K562 (cell line): ENCODE results near the gene RPS6KA4. TPM values are rescaled to one million over a fixed set of nuclear protein-coding genes. Genes with fewer than 3 reads are reported as not detected.

ENCODE experiments used
- ATAC-seq: fragments of 200-7000 bp; cut with Tn5 transposase; 3 replicates; pipeline ENCODE4 v1.9.1; 2020; ENCODE audit warnings: moderate library complexity
- BruUV-seq: library from RNA; stranded (reverse); fragments of 400-500 nt; replicated peaks from 2 replicates; lab custom pipeline; 2021; lab: Mats Ljungman, UMichigan
- CTCF ChIA-PET: fragments of 300-600 bp; formaldehyde crosslinking; extraction: SDS; loops from one replicate; lab custom pipeline; 2021; ENCODE audit warnings: low intra/inter-chr PET ratio; lab: Yijun Ruan, JAX
- POLR2A ChIA-PET: fragments of 300-600, 350-650 bp; sonication (Branson Sonifier 250); formaldehyde crosslinking; extraction: SDS; loops from one replicate; lab custom pipeline; 2021; ENCODE audit warnings: antibody characterized with exemption, inconsistent platforms; lab: Yijun Ruan, JAX
- DNase-seq, 4 experiments: peaks; one replicate each; pipeline versions ENCODE4 v3.0.0 to v3.0.0-alpha.2; 2011 to 2018; ENCODE audit warnings: low spot score in 3 of 4, mixed read lengths in 3 of 4; ENCODE audit errors: extremely low read depth in 1 of 4
- FAIRE-seq: peaks from 2 replicates; lab custom pipeline; 2011; peaks lifted over from hg19 to GRCh38; lab: Jason Lieb, UNC
- H2AFZ ChIP-seq: 2 replicates; pipeline ENCODE4 v1.6.0; 2011; ENCODE audit warnings: low read depth, low read length, control low read depth, inconsistent platforms
- H3K27ac ChIP-seq: fragments of 200-600 bp; 3 replicates; pipeline ENCODE4 v1.8.0; 2011; ENCODE audit warnings: low read depth, mild to moderate bottlenecking, control low read depth, inconsistent platforms, low read length, moderate library complexity, mixed read lengths; ENCODE audit errors: extremely low read depth
- H3K27me3 ChIP-seq, 2 experiments: fragments of 300-600 bp in 1 of 2; 2 replicates in 1 of 2; 3 replicates in 1 of 2; pipeline versions ENCODE4 v1.6.0 to v1.8.0; 2011; ENCODE audit warnings: inconsistent platforms in 2 of 2, low read length in 2 of 2, mild to moderate bottlenecking in 1 of 2, mixed read lengths in 1 of 2, moderate library complexity in 1 of 2; ENCODE audit not compliant: control insufficient read depth in 2 of 2, insufficient read depth in 2 of 2
- H3K36me3 ChIP-seq: fragments of 300-600 bp; 3 replicates; pipeline ENCODE4 v1.8.0; 2011; ENCODE audit warnings: mild to moderate bottlenecking, low read length, inconsistent platforms; ENCODE audit not compliant: control insufficient read depth, insufficient read depth
- H3K4me1 ChIP-seq, 2 experiments: fragments of 200-600 bp in 1 of 2; replicated peaks in 1 of 2; 2 replicates in 1 of 2; 3 replicates in 1 of 2; pipeline versions ENCODE4 v1.5.1 to v1.8.0; 2011; ENCODE audit warnings: inconsistent platforms in 2 of 2, low read length in 2 of 2, mild to moderate bottlenecking in 1 of 2, mixed read lengths in 1 of 2, moderate library complexity in 1 of 2; ENCODE audit not compliant: control insufficient read depth in 2 of 2, insufficient read depth in 2 of 2
- H3K4me2 ChIP-seq: 2 replicates; pipeline ENCODE4 v1.6.1; 2011; ENCODE audit warnings: low read length, control low read depth, inconsistent platforms, mixed read lengths; ENCODE audit not compliant: insufficient read depth
- H3K4me3 ChIP-seq: fragments of 200-600 bp; sonication (generic), shearing (Covaris generic); 2 replicates; pipeline ENCODE4 v1.5.1; 2016; ENCODE audit warnings: control low read depth, inconsistent platforms
- H3K79me2 ChIP-seq: fragments of 200-600 bp; 3 replicates; pipeline ENCODE4 v1.8.0; 2011; ENCODE audit warnings: low read length, inconsistent platforms; ENCODE audit not compliant: control insufficient read depth, insufficient read depth
- H3K9ac ChIP-seq, 2 experiments: 2 replicates each; pipeline versions ENCODE4 v1.6.0 to v1.6.1; 2011; ENCODE audit warnings: low read depth in 2 of 2, low read length in 2 of 2, control low read depth in 1 of 2, inconsistent platforms in 1 of 2, mild to moderate bottlenecking in 1 of 2, mixed read lengths in 1 of 2; ENCODE audit not compliant: insufficient read depth in 1 of 2
- H3K9me1 ChIP-seq: one replicate; pipeline ENCODE4 v1.6.0; 2011; ENCODE audit warnings: inconsistent platforms, mild to moderate bottlenecking, low read length, moderate library complexity; ENCODE audit not compliant: control insufficient read depth, insufficient read depth
- H3K9me3 ChIP-seq: replicated peaks from 2 replicates; pipeline ENCODE4 v1.5.1; 2011; ENCODE audit warnings: low read depth, low read length, inconsistent platforms; ENCODE audit not compliant: control insufficient read depth, insufficient read depth
- H4K20me1 ChIP-seq: replicated peaks from 2 replicates; pipeline ENCODE4 v1.6.1; 2011; ENCODE audit warnings: low read length, inconsistent platforms, mixed read lengths; ENCODE audit not compliant: control insufficient read depth, insufficient read depth
- DIDO1 ChIP-seq: fragments of 450-650 bp; IDR thresholded peaks from 2 replicates; pipeline ENCODE4 v1.6.1; 2016; ENCODE audit warnings: low read depth, missing biosample characterization, missing genetic modification characterization
- E2F3 ChIP-seq: fragments of 250-450 bp; sonication (Bioruptor Pico); IDR thresholded peaks from 2 replicates; pipeline ENCODE4 v1.4.0; 2020; ENCODE audit warnings: mild to moderate bottlenecking
- FOXK1 ChIP-seq: sonication (generic); formaldehyde crosslinking; IDR thresholded peaks from 2 replicates; pipeline ENCODE4 v1.8.0; 2022; ENCODE audit warnings: missing genetic modification reagents, mild to moderate bottlenecking, borderline replicate concordance
- HDAC6 ChIP-seq: IDR thresholded peaks from 2 replicates; pipeline ENCODE4 v1.6.1; 2012; ENCODE audit warnings: low read depth, mild to moderate bottlenecking, control low read depth, inconsistent platforms, low read length, moderate library complexity
- KAT7 ChIP-seq: sonication (generic); formaldehyde crosslinking; IDR thresholded peaks from 2 replicates; pipeline ENCODE4 v1.8.0; 2022; ENCODE audit warnings: missing genetic modification reagents, mild to moderate bottlenecking, borderline replicate concordance
- KLF16 ChIP-seq: IDR thresholded peaks from 2 replicates; pipeline ENCODE4 v1.6.1; 2016; ENCODE audit warnings: antibody characterized with exemption
- NFIX ChIP-seq: fragments of 250-450 bp; sonication (Bioruptor Pico); IDR thresholded peaks from 2 replicates; pipeline ENCODE4 v1.4.0; 2020; ENCODE audit warnings: low read depth, mild to moderate bottlenecking, moderate library complexity
- RAD21 ChIP-seq, 2 experiments: fragments of 250-450 bp in 1 of 2; fragments of 450-650 bp in 1 of 2; sonication (Bioruptor Pico) in 1 of 2; formaldehyde crosslinking in 1 of 2; IDR thresholded peaks in 1 of 2; conservative IDR thresholded peaks in 1 of 2; 2 replicates each; pipeline versions ENCODE4 v1.4.0 to v1.8.0; 2020 to 2022; ENCODE audit warnings: mild to moderate bottlenecking in 2 of 2, moderate library complexity in 1 of 2
- SMARCA4 ChIP-seq: fragments of 450-650 bp; IDR thresholded peaks from 2 replicates; pipeline ENCODE4 v1.6.1; 2016
- ZBTB26 ChIP-seq: fragments of 450-650 bp; formaldehyde crosslinking; IDR thresholded peaks from 2 replicates; pipeline ENCODE4 v1.4.0; 2022; ENCODE audit warnings: missing genetic modification characterization
- ZNF121 ChIP-seq: sonication (generic); formaldehyde crosslinking; conservative IDR thresholded peaks from 2 replicates; pipeline ENCODE4 v1.8.0; 2022; ENCODE audit warnings: missing genetic modification reagents
- ZNF41 ChIP-seq: fragments of 250-450 bp; sonication (Bioruptor Pico); conservative IDR thresholded peaks from 2 replicates; pipeline ENCODE4 v1.4.0; 2020; ENCODE audit warnings: mild to moderate bottlenecking
- ZNF512 ChIP-seq: IDR thresholded peaks from 2 replicates; pipeline ENCODE4 v1.6.1; 2016; ENCODE audit warnings: missing genetic modification characterization, missing compliant biosample characterization
- WGBS: fragments of 100-300 bp; shearing (Covaris generic); methylation state at CpG from one replicate; pipeline ENCODE4 v1.1.6; 2016; ENCODE audit warnings: low coverage, mixed read lengths; ENCODE audit not compliant: insufficient coverage; ENCODE audit errors: missing lambda C conversion rate; 5-methylcytosine and 5-hydroxymethylcytosine counted together
- in situ Hi-C: fragments of 300-500 bp; cut with MboI; formaldehyde crosslinking; loops from 4 replicates; pipeline ENCODE4 v1.15.0; 2018; ENCODE audit warnings: inconsistent platforms, mixed read lengths
- intact Hi-C: fragments of 100-400 bp; cut with micrococcal nuclease; formaldehyde crosslinking; loops from 2 replicates; pipeline ENCODE4 v1.14.2; 2022
- polyA plus RNA-seq, 8 experiments: library from polyadenylated mRNA; depleted of rRNA in 4 of 8; stranded (reverse) in 5 of 8; unstranded in 3 of 8; fragments of >200 nt; fragmentation: Nextera tagmentation in 2 of 8; fragmentation: Illumina TruSeq in 1 of 8; extraction: Ambion mirVana in 2 of 8; extraction: Trizol in 1 of 8; gene quantifications; 2 replicates each; pipeline versions ENCODE4 v1.2.1 to v1.2.3, GENCODE V29; 2011 to 2014; ENCODE audit warnings: inconsistent platforms in 1 of 8, missing spikeins in 1 of 8
- total RNA-seq, 7 experiments: library from RNA; depleted of rRNA in 6 of 7; stranded (reverse); fragments of >200 nt in 6 of 7; fragmentation: Illumina TruSeq in 2 of 7; extraction: Trizol in 2 of 7; gene quantifications; 2 replicates each; pipeline versions ENCODE4 v1.2.1 to v1.2.3, GENCODE V29; 2011 to 2021; ENCODE audit warnings: low replicate concordance in 1 of 7
- TF ChIP-seq, protein P1 (sequence below), 3 experiments: fragments of 200-800 bp in 1 of 3; fragments of 250-450 bp in 1 of 3; fragments of 450-650 bp in 1 of 3; sonication (Bioruptor Pico) in 1 of 3; sonication (Bioruptor generic) in 1 of 3; formaldehyde crosslinking in 1 of 3; IDR thresholded peaks; 2 replicates each; pipeline versions ENCODE4 v1.6.1 to v1.8.0; 2016 to 2022; ENCODE audit warnings: mild to moderate bottlenecking in 2 of 3, missing genetic modification characterization in 2 of 3, missing compliant biosample characterization in 1 of 3, moderate library complexity in 1 of 3
- TF ChIP-seq, protein P2 (sequence below), 2 experiments: fragments of 450-650 bp in 1 of 2; sonication (generic) in 1 of 2; formaldehyde crosslinking in 1 of 2; IDR thresholded peaks in 1 of 2; conservative IDR thresholded peaks in 1 of 2; 2 replicates each; pipeline versions ENCODE4 v1.6.1 to v1.8.1; 2016 to 2023; ENCODE audit warnings: mild to moderate bottlenecking in 2 of 2, moderate library complexity in 2 of 2, inconsistent platforms in 1 of 2, missing genetic modification reagents in 1 of 2

The RPS6KA4 gene
- total and polyA plus RNA-seq, 9 of the 15 experiments (the other 6 are each of a cell fraction or from before 2014, with no cell fraction given): 0.15 to 23.8 (median 9.8) TPM

DNA sequence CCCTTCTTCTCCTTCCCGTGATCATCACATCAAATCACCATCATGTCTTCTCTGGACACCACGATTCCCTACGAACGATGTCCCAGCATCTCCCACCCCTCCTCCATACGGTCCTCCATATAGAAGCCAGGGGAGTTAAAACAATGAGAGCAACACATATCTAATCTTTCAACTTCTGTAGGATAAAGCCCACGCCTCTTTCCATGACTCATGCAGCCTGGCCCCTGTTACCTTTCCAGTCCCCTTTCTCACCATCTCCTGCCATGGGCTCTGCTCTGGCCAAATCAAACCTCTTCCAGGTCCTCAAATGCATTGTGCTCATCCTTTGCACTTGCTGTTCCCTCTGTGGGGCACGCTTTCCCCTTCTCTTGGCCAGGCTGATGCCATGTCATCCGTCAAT lies 23.6 kb downstream of the RPS6KA4 start:
- peak; percentile 33; the same call in 2 of the 3 replicates for ATAC-seq
- ChIA-PET POLR2A (no interaction called here), CTCF (no interaction called here)
- peak in 1 of 4 experiments; percentile 27 for DNase-seq
- Histone ChIP-seq H3K9ac (no peak overlapping the region), H3K36me3 (no peaks in the 10 kb centered on the region), H4K20me1 (0 out of 2 replicates have a peak, but pooled peaks cover 6% of the 10 kb centered on the region), H3K4me2 (no peak overlapping the region), H3K4me3 (no peak overlapping the region), H3K9me1 (peaks cover 2% of the 10 kb centered on the region), H3K4me1 (peaks cover 11 to 13% of the 10 kb centered on the region in 2 experiments), H2AFZ (no peak overlapping the region), H3K27ac (no peak overlapping the region; the same call in 2 of the 3 replicates), H3K79me2 (no peaks in the 10 kb centered on the region), H3K27me3 (peaks cover 34 to 69% of the 10 kb centered on the region in 2 experiments), H3K9me3 (peaks cover 8% of the 10 kb centered on the region)
- WGBS: 1% methylated on average over 8 of the region's 8 CpGs
- in situ Hi-C loops (no loop called here), intact Hi-C loops (no loop called here)
- BruUV-seq: no TSS peak
- no peak for FAIRE-seq
- TF ChIP-seq SMARCA4: peak; percentile 20; the same call in 1 of the 2 replicates
- TF ChIP-seq ZBTB26 (CRISPR knock-in tag): no peak
- TF ChIP-seq ZNF512 (tag): no peak
- no peak for TF ChIP-seq ZNF41 (CRISPR knock-in tag)
- no peak for TF ChIP-seq RAD21 (CRISPR knock-in tag; conservative IDR thresholded peaks at IDR 0.05 in 1 of 2, IDR thresholded peaks at IDR 0.05 in 1 of 2)
- TF ChIP-seq HDAC6: no peak
- no peak for TF ChIP-seq FOXK1
- no peak for TF ChIP-seq KAT7 (CRISPR knock-in tag)
- TF ChIP-seq, protein P1, sequence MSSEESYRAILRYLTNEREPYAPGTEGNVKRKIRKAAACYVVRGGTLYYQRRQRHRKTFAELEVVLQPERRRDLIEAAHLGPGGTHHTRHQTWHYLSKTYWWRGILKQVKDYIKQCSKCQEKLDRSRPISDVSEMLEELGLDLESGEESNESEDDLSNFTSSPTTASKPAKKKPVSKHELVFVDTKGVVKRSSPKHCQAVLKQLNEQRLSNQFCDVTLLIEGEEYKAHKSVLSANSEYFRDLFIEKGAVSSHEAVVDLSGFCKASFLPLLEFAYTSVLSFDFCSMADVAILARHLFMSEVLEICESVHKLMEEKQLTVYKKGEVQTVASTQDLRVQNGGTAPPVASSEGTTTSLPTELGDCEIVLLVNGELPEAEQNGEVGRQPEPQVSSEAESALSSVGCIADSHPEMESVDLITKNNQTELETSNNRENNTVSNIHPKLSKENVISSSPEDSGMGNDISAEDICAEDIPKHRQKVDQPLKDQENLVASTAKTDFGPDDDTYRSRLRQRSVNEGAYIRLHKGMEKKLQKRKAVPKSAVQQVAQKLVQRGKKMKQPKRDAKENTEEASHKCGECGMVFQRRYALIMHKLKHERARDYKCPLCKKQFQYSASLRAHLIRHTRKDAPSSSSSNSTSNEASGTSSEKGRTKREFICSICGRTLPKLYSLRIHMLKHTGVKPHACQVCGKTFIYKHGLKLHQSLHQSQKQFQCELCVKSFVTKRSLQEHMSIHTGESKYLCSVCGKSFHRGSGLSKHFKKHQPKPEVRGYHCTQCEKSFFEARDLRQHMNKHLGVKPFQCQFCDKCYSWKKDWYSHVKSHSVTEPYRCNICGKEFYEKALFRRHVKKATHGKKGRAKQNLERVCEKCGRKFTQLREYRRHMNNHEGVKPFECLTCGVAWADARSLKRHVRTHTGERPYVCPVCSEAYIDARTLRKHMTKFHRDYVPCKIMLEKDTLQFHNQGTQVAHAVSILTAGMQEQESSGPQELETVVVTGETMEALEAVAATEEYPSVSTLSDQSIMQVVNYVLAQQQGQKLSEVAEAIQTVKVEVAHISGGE (CRISPR knock-in tag; IDR thresholded peaks at IDR 0.05): no peak
- TF ChIP-seq NFIX (CRISPR knock-in tag): no peak
- no peak for TF ChIP-seq E2F3 (CRISPR knock-in tag)
- TF ChIP-seq KLF16: no peak
- no peak for TF ChIP-seq ZNF121 (CRISPR knock-in tag)
- TF ChIP-seq DIDO1 (tag): no peak
- TF ChIP-seq, protein P2, sequence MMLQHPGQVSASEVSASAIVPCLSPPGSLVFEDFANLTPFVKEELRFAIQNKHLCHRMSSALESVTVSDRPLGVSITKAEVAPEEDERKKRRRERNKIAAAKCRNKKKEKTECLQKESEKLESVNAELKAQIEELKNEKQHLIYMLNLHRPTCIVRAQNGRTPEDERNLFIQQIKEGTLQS (IDR thresholded peaks at IDR 0.05): peak; percentile 38
- TF ChIP-seq, protein P2 (CRISPR knock-in tag; conservative IDR thresholded peaks at IDR 0.05): no peak
